CD14-positive monocyte (primary cell): Measurements from ENCODE around the gene SNRPD3. TPM values are rescaled to one million over a fixed set of nuclear protein-coding genes. Genes with fewer than 3 reads are reported as not detected.

Experiments used
- DNase-seq, 3 donors: peaks; one replicate each; pipeline ENCODE4 v3.0.0-alpha.2; 2011 to 2022
- H2AFZ ChIP-seq: 2 replicates; pipeline ENCODE4 v1.6.0; 2012; ENCODE audit warnings: mild to moderate bottlenecking, low read depth, low read length, inconsistent platforms; ENCODE audit not compliant: insufficient read depth, poor library complexity, severe bottlenecking
- H3K27ac ChIP-seq, 2 donors: 1 replicate in 1 of 2; 2 replicates in 1 of 2; pipeline ENCODE4 v1.5.1; 2012 to 2013; ENCODE audit warnings: low read length in 2 of 2, control low read depth in 1 of 2, inconsistent platforms in 1 of 2, low read depth in 1 of 2, mild to moderate bottlenecking in 1 of 2
- H3K27me3 ChIP-seq, 2 donors: one replicate each; pipeline versions ENCODE4 v1.6.0 to v1.6.1; 2011 to 2013; ENCODE audit warnings: low read length in 2 of 2; ENCODE audit not compliant: control insufficient read depth in 2 of 2, insufficient read depth in 2 of 2
- H3K36me3 ChIP-seq, 2 donors: replicated peaks in 1 of 2; 1 replicate in 1 of 2; 2 replicates in 1 of 2; pipeline versions ENCODE4 v1.5.1 to v1.6.1; 2012 to 2013; ENCODE audit warnings: low read length in 2 of 2, control low read depth in 1 of 2, inconsistent platforms in 1 of 2, mild to moderate bottlenecking in 1 of 2; ENCODE audit not compliant: insufficient read depth in 2 of 2, control insufficient read depth in 1 of 2
- H3K4me1 ChIP-seq, 2 donors: 1 replicate in 1 of 2; 2 replicates in 1 of 2; pipeline versions ENCODE4 v1.5.1 to v1.6.1; 2012 to 2013; ENCODE audit warnings: low read length in 2 of 2, control low read depth in 1 of 2, inconsistent platforms in 1 of 2, mild to moderate bottlenecking in 1 of 2, moderate library complexity in 1 of 2; ENCODE audit not compliant: insufficient read depth in 2 of 2, control insufficient read depth in 1 of 2
- H3K4me2 ChIP-seq: replicated peaks from 2 replicates; pipeline ENCODE3; 2012; ENCODE audit warnings: low read length, moderate library complexity, mild to moderate bottlenecking; ENCODE audit not compliant: poor library complexity, severe bottlenecking; ENCODE audit errors: extremely low read depth
- H3K4me3 ChIP-seq, 3 experiments: fragments of 200-600 bp in 1 of 3; sonication (generic) in 1 of 3; replicated peaks in 1 of 3; 1 replicate in 2 of 3; 2 replicates in 1 of 3; pipeline ENCODE4 v1.5.1; 2011 to 2013; ENCODE audit warnings: low read length in 3 of 3, mild to moderate bottlenecking in 3 of 3, control low read depth in 2 of 3, low read depth in 2 of 3, inconsistent platforms in 1 of 3, moderate library complexity in 1 of 3
- H3K79me2 ChIP-seq: 2 replicates; pipeline ENCODE4 v1.6.0; 2012; ENCODE audit warnings: mild to moderate bottlenecking, control low read depth, inconsistent platforms, low read length, moderate library complexity; ENCODE audit not compliant: insufficient read depth
- H3K9ac ChIP-seq: 2 replicates; pipeline ENCODE4 v1.6.0; 2017; ENCODE audit warnings: low read length, mild to moderate bottlenecking; ENCODE audit not compliant: insufficient read depth, poor library complexity, severe bottlenecking
- H3K9me3 ChIP-seq, 2 donors: replicated peaks in 1 of 2; 1 replicate in 1 of 2; 2 replicates in 1 of 2; pipeline versions ENCODE4 v1.5.1 to v1.6.1; 2012 to 2013; ENCODE audit warnings: low read length in 2 of 2, control low read depth in 1 of 2; ENCODE audit not compliant: control insufficient read depth in 1 of 2, insufficient read depth in 1 of 2
- H4K20me1 ChIP-seq: 2 replicates; pipeline ENCODE4 v1.6.0; 2012; ENCODE audit warnings: mild to moderate bottlenecking, low read length, control low read depth, moderate library complexity; ENCODE audit not compliant: insufficient read depth
- H3K27ac Mint-ChIP-seq, 7 donors: one replicate each; pipeline ENCODE4 v1.8.0; 2020; ENCODE audit warnings: mild to moderate bottlenecking in 7 of 7, mixed read lengths in 7 of 7, moderate library complexity in 6 of 7, inconsistent platforms in 2 of 7
- H3K27me3 Mint-ChIP-seq, 3 donors: one replicate each; pipeline ENCODE4 v1.8.0; 2021 to 2022; ENCODE audit warnings: low read depth in 3 of 3, mild to moderate bottlenecking in 3 of 3, mixed read lengths in 3 of 3, moderate library complexity in 3 of 3, inconsistent platforms in 1 of 3
- H3K36me3 Mint-ChIP-seq, 2 donors: one replicate each; pipeline ENCODE4 v1.8.0; 2020; ENCODE audit warnings: mixed read lengths in 2 of 2, inconsistent platforms in 1 of 2, mild to moderate bottlenecking in 1 of 2
- H3K4me1 Mint-ChIP-seq: one replicate; pipeline ENCODE4 v1.8.0; 2020; ENCODE audit warnings: mild to moderate bottlenecking, mixed read lengths
- H3K4me3 Mint-ChIP-seq, 2 donors: one replicate each; pipeline ENCODE4 v1.8.0; 2020; ENCODE audit warnings: mild to moderate bottlenecking in 2 of 2, mixed read lengths in 2 of 2, moderate library complexity in 1 of 2
- H3K9me3 Mint-ChIP-seq, 7 donors: one replicate each; pipeline ENCODE4 v1.8.0; 2020 to 2022; ENCODE audit warnings: mixed read lengths in 7 of 7, mild to moderate bottlenecking in 6 of 7, moderate library complexity in 6 of 7, inconsistent platforms in 2 of 7
- WGBS: methylation state at CpG from one replicate; pipeline ENCODE4 v1.1.5; 2013; ENCODE audit warnings: missing lambda C conversion rate; ENCODE audit not compliant: insufficient coverage; 5-methylcytosine and 5-hydroxymethylcytosine counted together
- intact Hi-C, 2 donors: fragments of 100-400 bp; cut with micrococcal nuclease; formaldehyde crosslinking; loops; one replicate each; pipeline versions ENCODE4 v1.15.0 to v1.15.1; 2023
- polyA minus RNA-seq: library from RNA; depleted of rRNA, polyadenylated mRNA; stranded (reverse); fragments of >200 nt; gene quantifications from 2 replicates; pipeline ENCODE4 v1.2.3, GENCODE V29; 2012
- polyA plus RNA-seq, 3 donors: library from polyadenylated mRNA; depleted of rRNA in 1 of 3; unstranded in 2 of 3; stranded (reverse) in 1 of 3; fragments of 300-500 nt in 2 of 3; fragments of >200 nt in 1 of 3; fragmentation: Illumina TruSeq in 2 of 3; gene quantifications; 1 replicate in 2 of 3; 2 replicates in 1 of 3; pipeline ENCODE4 v1.2.3, GENCODE V29; 2012 to 2021
- total RNA-seq, 12 experiments: library from RNA in 1 of 12; stranded (reverse) in 1 of 12; fragments of 120-200 nt in 1 of 12; gene quantifications; one replicate each; pipeline ENCODE4 v1.2.4 and lab custom pipeline; 2013 to 2026; ENCODE audit warnings: mixed read lengths in 6 of 12, inconsistent platforms in 1 of 12
- TF ChIP-seq, protein P1 (sequence below): fragments of 200-600 bp; IDR thresholded peaks from one replicate; pipeline ENCODE4 v1.8.0; 2022; ENCODE audit warnings: antibody characterized with exemption, mild to moderate bottlenecking

SNRPD3 gene
- 94.9 TPM for total RNA-seq (2013)
- 100 to 1,000 TPM in 1 of 3 donors, 10 to 100 TPM in 2; 71.8 to 115 (median 80.9) TPM for polyA plus RNA-seq
- polyA minus RNA-seq: 49.5 and 104 TPM in 2 replicates
- total RNA-seq (lab: John Stamatoyannopoulos, UW): 5.8 to 36.2 (median 24.9) reads per million in 11 experiments

DNA sequence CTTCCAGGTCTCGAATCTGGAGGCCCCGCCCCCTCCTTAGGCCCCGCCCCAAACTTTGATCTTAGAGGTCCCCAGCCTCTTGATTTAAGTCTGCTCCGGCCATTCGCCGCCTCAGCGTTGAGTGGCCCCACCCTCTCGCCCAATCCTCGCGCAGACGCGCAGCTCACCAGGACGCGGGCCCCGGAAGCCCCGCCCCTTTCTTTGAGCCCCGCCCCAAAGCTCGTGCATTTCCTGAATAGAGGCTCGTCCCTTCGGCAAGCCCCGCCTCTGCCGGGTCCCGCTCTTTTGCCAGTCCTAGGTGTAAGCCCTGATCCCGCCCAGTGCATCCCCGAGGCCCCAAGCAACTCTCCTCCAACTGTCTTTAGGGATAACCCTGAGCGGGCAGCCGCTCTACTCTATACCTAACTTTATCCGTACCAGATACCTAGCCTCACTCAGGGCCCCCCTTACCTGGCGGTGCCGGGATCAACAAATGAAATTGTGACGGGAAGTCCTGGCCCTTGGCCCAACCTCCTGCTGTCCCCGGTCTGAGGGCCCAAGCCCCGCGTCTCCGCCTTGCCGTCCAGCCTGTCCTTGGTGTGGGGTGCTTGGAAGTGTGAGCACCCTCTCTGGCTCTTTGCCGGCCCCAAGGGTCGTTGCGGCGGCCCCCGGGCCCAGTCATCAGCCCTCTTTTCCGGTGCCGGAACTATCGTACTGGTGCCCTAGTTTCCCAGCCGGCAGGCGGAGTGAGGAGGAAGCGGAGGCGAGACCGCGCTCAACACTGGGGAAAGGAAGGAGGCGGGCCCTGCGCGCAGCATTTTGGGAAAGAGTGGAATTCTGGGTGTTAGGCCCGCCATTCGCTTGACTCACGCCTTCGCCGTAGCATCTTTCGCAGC lies at the start of gene SNRPD3:
SNRPD3 (plus strand) TSS at position 835 of the 875 bp plus-strand sequence. CDS start 1,676 bp downstream, outside the sequence.
- intact Hi-C loops: no loop called here
- peak; percentile 97 to 99 (median 98) for DNase-seq
- Histone ChIP-seq H2AFZ (peak within 1 kb of the TSS; percentile 97), H3K79me2 (peaks cover 92% of the 10 kb centered on the region), H4K20me1 (peaks cover 62% of the 10 kb centered on the region), H3K27me3 (no peaks in the 10 kb centered on the region), H3K4me3 (peak within 1 kb of the TSS; percentile 79 to 98 (median 97)), H3K27ac (peak within 1 kb of the TSS; percentile 97 to 98), H3K9ac (peak within 1 kb of the TSS; percentile 98), H3K4me1 (peaks cover 38 to 49% of the 10 kb centered on the region in 2 donors), H3K4me2 (peak within 1 kb of the TSS; percentile 93), H3K9me3 (no peaks in the 10 kb centered on the region), H3K36me3 (peaks cover 27 to 39% of the 10 kb centered on the region in 2 donors)
- H3K27me3 Mint-ChIP-seq: peaks cover 0 to 3% (median 2%) of the 10 kb centered on the region in 3 donors
- H3K27ac Mint-ChIP-seq: peak within 1 kb of the TSS; percentile 96 to 99 (median 99)
- peaks cover 51% of the 10 kb centered on the region for H3K4me1 Mint-ChIP-seq
- H3K4me3 Mint-ChIP-seq: peak within 1 kb of the TSS; percentile 99 to 100
- H3K9me3 Mint-ChIP-seq: no peaks in the 10 kb centered on the region
- TF ChIP-seq, protein P1, sequence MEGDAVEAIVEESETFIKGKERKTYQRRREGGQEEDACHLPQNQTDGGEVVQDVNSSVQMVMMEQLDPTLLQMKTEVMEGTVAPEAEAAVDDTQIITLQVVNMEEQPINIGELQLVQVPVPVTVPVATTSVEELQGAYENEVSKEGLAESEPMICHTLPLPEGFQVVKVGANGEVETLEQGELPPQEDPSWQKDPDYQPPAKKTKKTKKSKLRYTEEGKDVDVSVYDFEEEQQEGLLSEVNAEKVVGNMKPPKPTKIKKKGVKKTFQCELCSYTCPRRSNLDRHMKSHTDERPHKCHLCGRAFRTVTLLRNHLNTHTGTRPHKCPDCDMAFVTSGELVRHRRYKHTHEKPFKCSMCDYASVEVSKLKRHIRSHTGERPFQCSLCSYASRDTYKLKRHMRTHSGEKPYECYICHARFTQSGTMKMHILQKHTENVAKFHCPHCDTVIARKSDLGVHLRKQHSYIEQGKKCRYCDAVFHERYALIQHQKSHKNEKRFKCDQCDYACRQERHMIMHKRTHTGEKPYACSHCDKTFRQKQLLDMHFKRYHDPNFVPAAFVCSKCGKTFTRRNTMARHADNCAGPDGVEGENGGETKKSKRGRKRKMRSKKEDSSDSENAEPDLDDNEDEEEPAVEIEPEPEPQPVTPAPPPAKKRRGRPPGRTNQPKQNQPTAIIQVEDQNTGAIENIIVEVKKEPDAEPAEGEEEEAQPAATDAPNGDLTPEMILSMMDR: peak; percentile 12
- H3K36me3 Mint-ChIP-seq: peaks cover 38 to 39% of the 10 kb centered on the region in 2 donors
- WGBS: under 1% methylated on average over 58 of the region's 59 CpGs

DNA sequence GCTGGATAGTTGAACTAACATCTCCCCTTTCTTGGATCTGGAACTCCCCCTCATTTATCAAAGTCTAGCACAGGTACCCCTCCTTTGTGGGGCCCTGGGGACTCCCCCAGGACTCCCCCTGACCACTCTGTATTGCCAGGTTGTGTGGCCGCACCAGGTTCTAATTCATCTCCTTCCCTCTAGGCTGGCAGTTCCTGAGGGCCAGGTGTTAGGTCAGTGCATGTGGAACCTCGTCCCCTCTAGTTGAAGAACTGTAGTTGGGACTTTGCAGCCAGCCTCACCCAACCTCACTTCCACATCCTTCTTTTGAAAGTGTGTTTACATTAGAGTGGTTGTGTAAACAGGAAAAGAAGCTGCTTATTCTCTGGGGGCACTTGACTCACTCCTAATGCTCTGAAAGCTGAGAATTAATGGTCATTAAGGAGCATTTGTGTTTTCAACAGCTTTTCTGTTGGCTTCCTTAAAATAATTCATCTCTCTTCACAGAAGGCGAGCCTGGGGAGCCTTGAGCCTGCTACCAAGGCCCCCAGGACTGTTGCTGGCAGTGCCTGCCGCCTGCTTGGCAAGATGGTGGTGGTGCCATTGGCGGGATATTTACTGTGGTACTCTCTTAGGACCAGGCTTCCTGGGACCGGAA lies 48.9 kb upstream of the SNRPD3 start:
- 10% methylated on average over 3 of the region's 6 CpGs for WGBS

More for the DNA sequence above, 48.9 kb upstream of the SNRPD3 start:
- Mint-ChIP-seq H3K36me3 (peaks cover 6 to 8% of the 10 kb centered on the region in 2 donors), H3K4me3 (peak overlapping the region; percentile 35 to 64), H3K27me3 (peaks cover 0 to 5% (median 5%) of the 10 kb centered on the region in 3 donors), H3K27ac (peak overlapping the region; percentile 87 to 99 (median 92)), H3K4me1 (peaks cover 96% of the 10 kb centered on the region), H3K9me3 (peaks cover 0 to 3% (median 1%) of the 10 kb centered on the region in 7 donors)
- H3K4me2 ChIP-seq: peak overlapping the region; percentile 64
- no peaks in the 10 kb centered on the region for H3K79me2 ChIP-seq
- H3K9ac ChIP-seq: no peak overlapping the region
- TF ChIP-seq, protein P1: no peak
- peak; percentile 51 to 80 (median 79) for DNase-seq
- peak overlapping the region in 1 of 3 experiments; percentile 45 for H3K4me3 ChIP-seq
- no peaks in the 10 kb centered on the region for H3K27me3 ChIP-seq
- H3K36me3 ChIP-seq: no peaks in the 10 kb centered on the region
- no peaks in the 10 kb centered on the region for H3K9me3 ChIP-seq
- peak overlapping the region; percentile 36 for H2AFZ ChIP-seq
- H4K20me1 ChIP-seq: no peaks in the 10 kb centered on the region
- peak overlapping the region; percentile 46 to 65 for H3K27ac ChIP-seq
- peaks cover 89 to 97% of the 10 kb centered on the region in 2 donors for H3K4me1 ChIP-seq
- intact Hi-C loops: no loop called here
